Activated gamma-delta T cell treated with Interleukin-2 at 50 U/mL for 16 hours (primary cell): ENCODE results near the gene PCDH15.

Source experiments
- DNase-seq: peaks from one replicate; pipeline ENCODE4 v3.0.0-alpha.2; 2020

Gene PCDH15

DNA sequence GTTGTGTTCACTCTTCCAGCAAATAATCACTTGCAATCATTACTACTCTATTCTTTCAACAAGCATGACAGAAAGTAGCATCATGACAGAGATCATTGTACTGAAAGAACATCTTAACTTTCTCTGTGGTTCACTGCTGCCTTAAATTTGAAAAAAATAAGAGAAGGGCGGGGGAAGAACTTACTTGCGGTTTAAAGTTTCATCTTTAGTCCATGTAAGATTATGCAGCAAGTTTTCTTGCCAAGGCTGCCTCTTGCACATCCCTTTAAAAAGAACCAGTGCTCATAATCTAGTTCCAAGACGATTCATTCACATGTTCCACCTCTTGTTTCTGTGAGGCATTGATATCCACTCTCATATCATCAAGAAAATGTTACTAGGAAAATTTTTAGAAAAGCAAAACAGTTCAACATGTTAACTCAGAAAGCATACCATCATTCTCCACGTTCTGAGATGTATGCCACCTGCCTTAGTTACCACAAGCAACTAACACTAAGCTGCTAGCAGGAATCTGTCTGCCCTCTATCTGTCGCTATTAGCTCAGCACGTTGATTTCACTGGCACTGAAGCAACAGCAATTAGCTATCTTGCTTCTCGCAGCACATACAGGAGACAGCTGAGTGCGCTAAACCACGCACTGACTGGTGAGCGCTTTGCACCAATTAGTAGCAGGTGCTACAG, at the start of gene PCDH15:
PCDH15 (minus strand) TSS at position 491 of the 681 bp plus-strand sequence. CDS start 136,969 bp downstream, outside the sequence.
- no peak for DNase-seq

DNA sequence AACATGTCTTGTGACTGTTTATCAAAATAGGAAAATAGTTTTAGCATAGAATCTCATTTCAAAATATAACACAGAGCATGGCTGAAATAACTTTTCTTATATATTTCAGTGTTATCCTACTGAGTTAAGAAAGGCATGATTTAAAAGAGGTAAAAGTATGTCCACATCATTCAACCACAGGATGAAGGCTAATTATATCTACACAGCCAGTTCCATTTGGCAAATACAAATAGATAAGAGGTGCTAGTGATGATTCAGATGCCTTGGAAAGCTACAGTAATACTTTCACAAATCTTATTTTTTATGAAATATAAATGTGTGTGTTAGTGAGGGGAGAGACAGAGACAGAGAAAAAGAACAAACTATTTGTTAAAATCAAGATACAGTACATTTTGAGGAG, 42.9 kb upstream of the PCDH15 start:
- DNase-seq = no peak

DNA sequence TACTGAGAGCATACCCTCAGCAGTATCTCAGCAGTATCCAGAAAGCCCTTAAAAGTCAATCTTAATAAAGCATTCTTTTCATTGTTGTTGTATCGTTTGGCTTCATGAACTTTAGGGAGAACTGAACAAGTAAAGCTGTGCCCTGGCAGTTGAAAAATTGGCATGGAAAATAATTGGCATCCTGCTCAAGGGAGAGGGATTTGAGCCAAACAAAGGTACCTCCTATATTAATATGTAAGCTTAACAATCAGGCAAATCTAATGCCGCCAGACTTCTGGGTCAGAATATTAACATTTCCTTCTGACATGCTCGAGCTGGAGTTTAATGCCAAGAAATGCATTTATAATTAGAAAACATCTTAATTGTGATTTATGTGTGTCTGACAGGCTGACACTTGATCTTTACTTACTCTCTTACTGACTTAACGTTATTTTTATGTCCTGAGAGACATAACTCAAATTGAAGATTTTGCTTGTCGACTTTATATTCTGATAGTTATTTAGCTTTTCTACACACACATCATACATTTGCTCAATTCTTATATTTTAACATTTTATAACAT, 42.1 kb upstream of the PCDH15 start:
- no peak for DNase-seq

DNA sequence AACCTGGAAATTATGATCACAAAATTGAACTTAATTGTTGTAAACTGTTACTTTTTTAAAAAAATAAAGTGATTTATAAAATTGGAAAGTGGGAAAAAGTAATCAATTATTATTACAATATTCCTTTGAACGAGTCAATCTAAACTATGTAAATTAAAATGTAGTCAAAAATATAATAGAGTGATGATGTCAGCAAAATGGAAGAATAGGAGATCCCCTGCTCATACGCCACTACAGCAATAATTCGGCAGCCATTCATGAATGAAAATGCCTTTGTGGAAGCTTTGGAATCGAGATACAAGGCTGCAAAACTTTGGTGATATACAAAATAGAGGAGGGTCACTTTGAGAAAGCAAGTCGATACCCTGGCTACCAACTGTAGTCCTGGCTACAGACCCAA, 36.4 kb upstream of the PCDH15 start:
- no peak for DNase-seq

DNA sequence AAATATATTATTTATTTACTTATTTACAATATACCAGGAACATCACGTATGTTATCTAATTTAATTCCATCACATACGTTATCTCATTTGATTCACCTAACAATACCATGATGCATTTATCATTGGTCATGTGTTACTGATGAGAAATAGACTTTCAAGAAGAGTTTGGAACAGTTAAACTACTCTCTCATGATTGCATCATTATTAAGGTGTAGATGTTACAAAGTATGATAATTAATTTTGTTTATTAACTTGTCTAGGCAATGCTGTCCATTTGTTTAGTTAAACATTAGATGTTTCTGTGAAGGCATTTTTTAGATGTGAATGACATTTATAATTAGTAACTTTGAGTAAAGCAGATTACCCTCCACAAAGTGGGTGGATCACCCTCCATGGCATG, 32.0 kb upstream of the PCDH15 start:
- DNase-seq = no peak

DNA sequence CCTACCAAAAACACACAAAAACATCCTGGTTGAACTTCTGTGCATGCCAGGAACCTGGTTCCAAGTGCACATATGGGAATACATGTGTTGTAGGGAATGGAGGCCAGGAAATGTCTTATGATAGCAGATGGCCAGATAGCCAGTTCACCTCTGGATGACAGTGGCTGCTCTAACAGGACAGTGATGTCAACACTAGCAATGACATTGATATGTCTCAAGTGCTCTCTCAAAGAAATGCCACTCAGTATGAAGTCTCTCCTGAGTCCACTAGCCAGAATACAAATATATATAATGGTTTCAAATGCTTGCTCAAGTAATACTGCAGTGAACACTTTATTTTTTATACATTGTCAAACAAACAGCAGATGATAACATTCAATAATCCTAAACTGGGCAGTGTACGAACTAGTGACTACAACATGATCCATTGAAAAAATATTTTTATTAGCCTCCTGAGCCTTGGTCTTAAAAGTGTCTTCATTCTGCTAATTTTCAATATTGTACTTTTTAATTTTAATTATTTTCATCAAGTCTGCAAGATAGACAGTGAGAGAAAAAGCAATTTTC, 26.0 kb upstream of the PCDH15 start:
- no peak for DNase-seq

DNA sequence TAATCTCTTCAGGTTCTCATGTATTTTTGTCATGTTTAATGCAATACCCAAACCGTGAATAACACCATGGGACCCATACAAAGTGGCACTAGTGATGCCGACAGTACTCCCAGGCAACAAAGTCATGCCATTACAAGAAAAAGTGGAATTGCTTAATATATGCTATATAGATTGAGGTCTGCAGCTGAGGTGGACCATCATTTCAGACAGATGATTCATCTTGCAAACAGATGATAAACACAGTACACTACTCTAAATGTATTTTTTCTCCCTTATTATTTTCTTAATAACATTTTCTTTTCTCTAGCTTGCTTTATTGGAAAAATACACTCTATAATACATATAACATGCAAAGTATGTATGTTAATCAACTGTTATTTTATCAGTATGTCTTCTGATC, 14.6 kb upstream of the PCDH15 start:
- DNase-seq = no peak

DNA sequence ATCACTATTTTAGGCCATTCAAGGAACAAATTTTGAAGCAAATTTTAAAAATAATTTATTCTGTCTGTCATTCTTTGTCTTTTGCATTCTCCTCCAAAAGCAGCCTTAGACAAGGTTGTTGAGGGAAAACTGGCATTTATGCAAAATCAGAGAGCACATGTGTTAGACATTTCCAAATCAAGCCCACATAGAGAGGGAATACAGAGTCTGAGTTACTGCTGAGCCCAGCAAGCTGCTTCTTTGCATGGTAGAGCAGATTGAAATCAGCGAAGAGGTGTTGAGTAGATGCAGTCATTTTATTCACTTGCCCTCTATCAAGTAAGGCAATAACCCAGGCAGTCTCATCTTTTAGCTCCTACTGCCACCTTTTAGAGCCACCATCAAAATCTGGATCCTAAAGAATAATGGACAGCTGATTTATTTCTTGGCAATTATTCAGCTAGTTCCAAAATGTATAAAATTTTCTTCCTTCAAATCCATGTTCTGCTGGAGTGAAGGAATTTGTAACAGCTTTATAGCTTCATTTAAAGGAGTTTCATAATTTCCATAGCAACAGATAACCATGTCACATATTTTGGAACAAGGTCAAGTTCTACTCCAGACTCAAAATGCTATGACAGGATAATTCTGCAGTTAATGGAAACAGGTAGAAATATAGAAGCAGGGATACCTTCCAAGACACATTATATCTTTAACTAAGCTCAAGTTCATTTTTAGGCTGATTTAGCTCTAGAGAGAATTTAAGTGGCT, 7.3 kb upstream of the PCDH15 start:
- DNase-seq = no peak

DNA sequence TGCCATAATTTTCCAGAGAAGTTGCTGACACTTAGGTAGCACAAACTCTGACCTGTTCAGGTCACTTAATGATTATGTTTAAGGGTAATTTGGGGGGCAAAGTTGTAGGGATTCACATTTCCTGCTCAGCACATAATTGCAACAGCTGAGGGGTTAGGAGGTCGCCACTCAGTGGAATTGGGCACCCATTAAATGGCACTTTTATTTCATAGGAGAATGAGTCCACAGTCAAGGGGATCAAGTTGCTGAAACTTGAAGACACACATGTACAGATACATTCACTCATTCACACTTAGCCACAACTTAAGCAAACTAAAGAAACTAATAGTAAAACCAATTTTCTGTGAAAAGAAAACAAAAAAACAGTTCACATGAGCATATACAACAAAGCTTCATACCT, 1.5 kb downstream of the PCDH15 start:
- no peak for DNase-seq

DNA sequence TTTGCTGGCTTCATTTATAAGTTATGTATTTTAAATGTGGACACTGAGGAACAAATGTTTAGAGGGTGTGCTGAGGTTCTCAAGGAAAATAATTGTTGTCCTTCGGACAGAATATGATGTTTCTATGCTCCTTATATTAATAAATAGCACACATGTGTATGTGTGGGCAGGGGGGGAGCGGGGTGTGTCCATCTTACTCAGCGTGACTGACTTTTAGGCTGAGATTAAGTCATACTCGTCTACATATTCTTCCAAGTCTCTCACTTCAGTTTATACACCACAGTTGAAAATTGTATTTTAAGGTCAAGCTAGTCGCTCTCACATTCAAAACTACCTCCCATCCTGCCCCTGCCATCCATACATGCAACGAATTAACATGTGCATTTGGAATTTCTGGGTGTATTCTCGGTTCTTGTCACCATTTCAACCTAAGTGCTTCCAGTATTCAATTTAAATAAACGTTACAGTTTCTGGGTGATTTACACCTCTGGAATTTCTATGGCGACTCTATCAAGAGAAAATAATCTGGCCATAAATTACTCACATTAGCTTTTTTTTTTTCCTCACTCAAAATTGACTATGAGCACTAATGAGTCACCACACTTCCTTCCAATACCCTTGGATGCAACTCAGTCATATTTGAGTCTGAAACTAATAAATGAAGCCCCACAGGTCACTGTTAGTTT, 3.3 kb downstream of the PCDH15 start:
- no peak for DNase-seq

DNA sequence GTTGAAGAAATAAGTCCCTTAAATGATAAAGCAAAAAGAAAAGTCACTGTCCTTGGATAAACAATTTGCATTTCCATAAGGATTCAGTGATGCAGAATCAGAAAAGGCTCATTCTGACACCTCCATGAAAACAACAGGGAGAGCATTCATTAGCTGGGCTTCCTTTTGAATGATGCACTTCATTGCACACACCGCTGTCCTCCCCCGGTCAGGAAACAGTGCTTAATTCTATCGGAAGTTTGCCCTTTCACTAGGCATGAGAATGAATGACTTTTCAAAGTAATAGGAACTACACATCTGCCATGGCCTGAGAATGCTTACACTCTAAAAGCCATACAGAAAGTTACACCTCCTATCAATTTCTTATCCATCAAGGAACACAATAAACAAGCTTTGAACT, 4.2 kb downstream of the PCDH15 start:
- DNase-seq = no peak

DNA sequence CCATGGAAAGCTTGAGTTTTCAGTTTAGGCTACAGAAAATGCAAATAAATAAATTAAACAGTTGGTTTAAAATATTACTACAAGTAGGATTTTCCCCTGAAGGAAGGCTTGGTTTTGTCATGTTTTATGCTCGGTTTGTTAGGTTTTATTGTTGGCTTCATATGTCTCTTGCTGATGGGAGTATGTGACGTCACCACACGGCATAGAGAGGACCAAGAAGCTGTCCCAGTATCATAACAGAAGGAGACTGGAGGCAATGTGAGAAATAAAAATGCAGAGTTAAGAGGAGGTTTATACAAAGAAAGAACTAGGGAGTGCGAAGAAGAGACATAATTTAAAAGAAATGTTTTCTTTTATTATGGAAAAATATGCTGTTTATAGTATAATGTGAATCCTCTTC, 24.4 kb downstream of the PCDH15 start:
- no peak for DNase-seq

DNA sequence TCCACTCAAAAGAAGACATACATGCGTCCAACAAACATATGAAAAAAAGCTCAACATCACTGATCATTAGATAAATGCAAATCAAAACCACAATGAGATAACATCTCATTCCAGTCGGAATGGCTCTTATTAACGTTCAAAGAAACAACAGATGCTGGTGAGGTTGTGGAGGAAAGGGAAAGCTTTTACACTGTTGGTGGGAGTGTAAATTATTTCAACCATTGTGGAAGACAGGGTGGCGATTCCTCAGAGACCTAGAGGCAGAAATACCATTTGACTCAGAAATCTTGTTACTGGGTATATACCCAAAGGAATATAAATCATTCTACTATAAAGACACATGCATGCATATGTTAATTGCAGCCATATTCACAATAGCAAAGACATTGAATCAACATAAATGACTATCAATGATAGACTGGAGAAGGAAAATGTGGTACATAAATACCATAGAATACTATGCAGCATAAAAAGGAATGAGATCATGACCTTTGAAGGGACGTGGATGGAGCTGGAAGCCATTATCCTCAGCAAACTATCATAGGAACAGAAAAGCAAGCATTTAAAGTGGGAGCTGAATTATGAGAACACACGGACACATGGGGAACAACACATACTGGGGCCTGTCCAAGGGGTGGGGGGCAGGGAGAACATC, 28.4 kb downstream of the PCDH15 start:
- DNase-seq = no peak

DNA sequence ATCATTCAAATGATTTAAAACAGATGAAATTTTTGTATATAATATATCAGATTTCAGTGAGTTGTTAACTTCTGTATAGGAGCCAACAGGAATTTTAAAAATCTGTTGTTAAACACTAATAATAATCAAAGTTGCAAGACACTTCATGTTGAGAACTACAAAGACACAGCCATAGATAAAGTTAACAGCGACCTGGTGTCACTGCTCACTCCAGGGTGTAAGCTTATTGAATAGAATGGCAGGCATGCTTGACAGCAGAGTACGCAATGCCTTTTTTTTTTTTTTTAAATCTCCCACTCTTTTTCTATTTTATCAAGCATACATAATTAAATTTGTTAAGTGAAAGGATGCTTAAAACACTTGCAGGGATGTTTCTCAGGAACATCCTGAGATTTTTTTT, 32.0 kb downstream of the PCDH15 start:
- DNase-seq = no peak

DNA sequence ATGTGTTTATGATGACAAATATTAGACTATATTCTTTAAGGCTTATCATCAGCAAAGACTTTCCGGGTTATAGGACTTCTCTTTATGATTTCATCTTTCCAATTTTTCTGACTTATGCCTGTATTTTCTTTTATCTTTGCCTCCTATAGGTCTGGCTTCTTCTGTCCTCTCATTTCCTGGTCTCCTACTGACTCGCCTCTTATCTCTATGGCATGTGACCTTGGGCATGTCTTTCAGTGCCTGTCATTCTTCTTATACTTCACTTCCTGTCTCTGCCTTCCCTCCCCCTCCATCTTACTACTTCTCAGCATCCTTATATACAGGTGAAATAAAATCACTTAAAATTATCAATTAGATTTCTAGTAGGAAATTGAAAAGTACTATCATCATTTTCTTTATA, 42.2 kb downstream of the PCDH15 start:
- DNase-seq = no peak

DNA sequence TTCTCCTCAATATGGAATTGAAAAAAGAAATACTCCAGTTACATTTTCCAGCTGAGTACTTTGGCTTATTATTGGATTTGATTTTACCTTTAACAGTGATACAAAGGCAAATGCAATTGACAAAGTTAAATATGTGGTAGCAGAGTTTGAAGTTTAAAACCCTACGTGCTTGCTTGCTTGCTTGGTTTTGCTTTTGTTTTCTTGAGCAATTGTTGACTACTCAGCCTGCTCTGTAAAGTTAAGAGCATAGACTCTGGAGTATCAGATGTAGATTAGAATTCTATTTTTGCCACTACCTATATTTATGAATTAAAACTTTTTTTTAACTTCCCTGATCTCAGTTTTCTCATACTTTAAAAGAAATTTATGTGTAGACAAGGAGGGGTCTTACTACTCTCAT, 51.4 kb downstream of the PCDH15 start:
- no peak for DNase-seq

DNA sequence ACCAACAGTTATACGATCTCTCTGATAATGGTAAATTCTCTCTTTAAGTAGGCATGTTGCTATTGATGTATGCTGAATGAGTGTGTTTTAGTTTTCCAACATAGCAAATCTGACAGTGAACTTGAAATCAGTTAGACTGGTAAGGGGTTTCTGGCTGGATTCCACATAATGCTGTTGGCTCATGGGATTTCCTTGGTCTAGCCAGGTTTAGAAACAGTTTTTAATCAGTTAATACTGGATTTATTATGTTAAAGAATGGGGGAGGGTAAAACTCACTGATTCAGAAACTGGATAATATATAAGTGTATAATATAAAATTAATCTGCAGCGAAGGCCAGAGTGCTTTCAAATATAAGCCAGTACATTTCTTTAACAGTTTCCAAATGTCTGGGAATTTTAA, 55.6 kb downstream of the PCDH15 start:
- no peak for DNase-seq

DNA sequence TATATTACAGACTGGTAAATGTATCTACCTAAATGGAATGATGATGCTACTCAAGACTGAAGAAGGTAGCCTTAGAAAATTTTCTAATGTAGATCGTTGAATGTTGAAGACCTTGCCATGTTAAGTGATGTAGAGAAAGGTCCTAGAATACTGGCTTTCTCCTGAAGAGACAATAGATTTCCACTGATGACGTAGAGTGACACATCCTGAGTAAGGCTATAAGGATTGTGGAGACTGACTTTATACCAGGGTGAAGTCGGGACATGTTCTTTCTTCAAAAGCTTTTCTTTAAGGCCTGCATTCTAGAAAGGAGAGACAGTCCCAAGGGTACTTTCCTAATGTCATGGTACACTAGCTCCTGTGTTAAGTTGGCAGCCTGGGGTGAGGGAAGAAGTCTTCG, 58.6 kb downstream of the PCDH15 start:
- DNase-seq = no peak

DNA sequence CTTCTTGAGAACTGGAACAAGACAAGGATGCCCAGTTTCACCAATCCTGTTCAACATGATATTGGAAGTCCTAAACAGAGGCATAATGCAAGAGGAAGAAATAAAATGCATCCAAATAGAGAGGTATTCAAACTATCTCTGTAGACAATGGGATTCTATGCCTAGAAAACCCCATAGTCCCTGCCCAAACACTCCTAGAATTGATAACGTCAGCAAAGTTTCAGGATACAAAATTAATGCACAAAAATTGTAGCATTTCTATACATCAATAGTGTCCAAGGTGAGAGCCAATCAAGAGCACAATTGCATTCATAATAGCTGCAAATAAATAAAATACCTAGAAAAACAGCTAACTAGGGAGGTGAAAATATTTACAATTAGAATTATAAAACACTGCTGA, 72.5 kb downstream of the PCDH15 start:
- no peak for DNase-seq

DNA sequence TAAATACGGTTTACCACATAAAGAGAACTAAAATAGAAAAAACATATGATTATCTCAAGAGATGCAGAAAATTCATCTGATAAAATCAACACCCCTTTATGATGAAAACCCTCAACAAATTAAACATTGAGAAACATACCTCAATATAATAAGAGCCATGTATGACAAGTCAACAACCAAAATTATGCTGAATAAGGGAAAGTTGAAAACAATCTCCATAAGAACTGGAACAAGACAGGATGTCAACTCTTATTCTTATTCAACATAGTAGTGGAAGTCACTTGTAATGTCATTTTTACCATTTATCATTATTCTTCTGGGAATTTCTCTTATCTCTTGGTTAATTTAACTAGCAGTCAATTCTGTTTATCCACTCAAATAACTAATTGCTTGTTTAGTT, 79.0 kb downstream of the PCDH15 start:
- no peak for DNase-seq

DNA sequence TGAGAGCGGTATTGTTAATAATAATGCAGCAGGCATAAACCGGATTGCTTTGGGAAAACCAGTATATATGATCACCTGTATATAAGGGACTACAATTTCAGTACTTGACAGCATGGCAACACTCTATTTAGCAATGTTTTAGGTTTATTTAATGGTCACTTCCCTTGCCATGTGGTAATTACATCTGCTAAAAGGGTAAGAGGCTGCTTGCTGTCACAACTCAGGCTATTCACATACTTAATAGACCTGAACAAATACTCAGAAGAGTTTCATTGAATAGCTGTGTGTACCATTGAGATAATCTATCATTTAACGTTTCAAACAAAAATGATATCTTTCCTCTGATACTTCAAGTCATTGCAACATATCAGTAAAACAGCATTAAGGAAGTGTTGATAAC, 90.1 kb downstream of the PCDH15 start:
- no peak for DNase-seq

DNA sequence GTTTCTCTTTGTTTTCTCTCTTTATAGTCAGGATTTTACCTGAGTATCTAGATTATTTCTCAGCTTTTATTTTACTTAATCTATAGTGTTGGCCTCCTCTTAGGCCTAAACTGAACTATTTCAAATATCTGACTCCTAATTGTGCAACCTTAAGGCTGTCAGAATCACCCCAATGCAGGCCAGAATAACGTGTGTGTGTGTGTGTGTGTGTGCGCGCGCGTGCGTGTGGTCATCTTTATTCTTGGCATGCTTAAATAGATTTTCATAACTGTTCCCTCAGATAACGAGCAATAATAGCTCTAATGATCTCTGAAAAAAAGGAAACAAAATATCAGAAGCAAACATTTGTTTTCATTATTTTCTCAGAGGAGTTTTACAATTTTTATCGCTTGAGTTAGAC, 92.4 kb downstream of the PCDH15 start:
- DNase-seq = no peak

DNA sequence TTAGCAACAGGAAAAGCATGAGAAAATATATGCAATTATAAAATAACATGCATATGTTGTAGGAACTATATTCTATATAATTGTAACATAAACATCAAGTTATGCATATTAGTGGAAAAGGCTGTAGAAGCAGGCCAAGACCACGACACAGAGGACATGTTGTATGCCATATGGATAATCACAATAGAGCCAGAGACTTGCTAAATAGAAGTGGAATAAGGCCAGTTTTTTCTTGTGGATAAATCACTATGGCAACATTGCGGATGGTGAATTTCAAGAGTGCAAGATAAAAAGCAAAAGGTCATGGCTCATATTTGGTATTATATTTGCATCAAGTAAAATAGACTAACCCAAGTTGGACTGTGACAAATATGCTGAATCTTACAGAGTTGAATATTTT, 93.0 kb downstream of the PCDH15 start:
- DNase-seq = no peak
